ENCODE measurements around the gene ATP6V0E2.
A peak's percentile ranks its signal among the peaks of the same experiment; 100 is the strongest.

ATP6V0E2 gene

GRCh38 chr7:149870274-149870673 lies 3.5 kb upstream of the ATP6V0E2 start:
- Histone ChIP-seq H3K4me2 (ENCODE audit: low read length) (no peak overlapping the region), H3K36me3 (replicated peaks; ENCODE audit: low read depth, low read length) (no peaks in the 10 kb centered on the region), H3K4me3 (ENCODE audit: low read length) (no peak overlapping the region), H3K4me1 (ENCODE audit: low read length) (peaks cover 10% of the 10 kb centered on the region; the same call in 1 of the 2 replicates), H4K20me1 (ENCODE audit: insufficient read depth, low read length) (no peaks in the 10 kb centered on the region), H3K9ac (ENCODE audit: low read length) (no peak overlapping the region), H3K27ac (ENCODE audit: low read length) (no peak overlapping the region), H3K27me3 (ENCODE audit: low read depth, low read length) (no peaks in the 10 kb centered on the region), H2AFZ (ENCODE audit: low read depth, low read length) (no peak overlapping the region), H3K79me2 (ENCODE audit: low read length) (no peaks in the 10 kb centered on the region), H3K9me3 (ENCODE audit: insufficient read depth, low read length) (no peaks in the 10 kb centered on the region)
- TF ChIP-seq, protein P1, sequence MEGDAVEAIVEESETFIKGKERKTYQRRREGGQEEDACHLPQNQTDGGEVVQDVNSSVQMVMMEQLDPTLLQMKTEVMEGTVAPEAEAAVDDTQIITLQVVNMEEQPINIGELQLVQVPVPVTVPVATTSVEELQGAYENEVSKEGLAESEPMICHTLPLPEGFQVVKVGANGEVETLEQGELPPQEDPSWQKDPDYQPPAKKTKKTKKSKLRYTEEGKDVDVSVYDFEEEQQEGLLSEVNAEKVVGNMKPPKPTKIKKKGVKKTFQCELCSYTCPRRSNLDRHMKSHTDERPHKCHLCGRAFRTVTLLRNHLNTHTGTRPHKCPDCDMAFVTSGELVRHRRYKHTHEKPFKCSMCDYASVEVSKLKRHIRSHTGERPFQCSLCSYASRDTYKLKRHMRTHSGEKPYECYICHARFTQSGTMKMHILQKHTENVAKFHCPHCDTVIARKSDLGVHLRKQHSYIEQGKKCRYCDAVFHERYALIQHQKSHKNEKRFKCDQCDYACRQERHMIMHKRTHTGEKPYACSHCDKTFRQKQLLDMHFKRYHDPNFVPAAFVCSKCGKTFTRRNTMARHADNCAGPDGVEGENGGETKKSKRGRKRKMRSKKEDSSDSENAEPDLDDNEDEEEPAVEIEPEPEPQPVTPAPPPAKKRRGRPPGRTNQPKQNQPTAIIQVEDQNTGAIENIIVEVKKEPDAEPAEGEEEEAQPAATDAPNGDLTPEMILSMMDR (IDR thresholded peaks at IDR 0.05; ENCODE audit: low read depth, low read length) = no peak
- TF ChIP-seq EZH2phosphoT487 (IDR thresholded peaks at IDR 0.05; ENCODE audit: low read depth) = no peak

GRCh38 chr7:149870701-149871483 lies 2.9 kb upstream of the ATP6V0E2 start:
- H3K27me3 ChIP-seq (ENCODE audit: low read depth, low read length) = no peaks in the 10 kb centered on the region
- no peak overlapping the region for H2AFZ ChIP-seq (ENCODE audit: low read depth, low read length)
- TF ChIP-seq, protein P1 (IDR thresholded peaks at IDR 0.05; ENCODE audit: low read depth, low read length) = no peak
- no peak for TF ChIP-seq EZH2phosphoT487 (IDR thresholded peaks at IDR 0.05; ENCODE audit: low read depth)
- no peak overlapping the region for H3K4me2 ChIP-seq (ENCODE audit: low read length)
- no peak overlapping the region for H3K27ac ChIP-seq (ENCODE audit: low read length)
- H3K36me3 ChIP-seq (replicated peaks; ENCODE audit: low read depth, low read length) = no peaks in the 10 kb centered on the region
- peaks cover 10% of the 10 kb centered on the region; the same call in 1 of the 2 replicates for H3K4me1 ChIP-seq (ENCODE audit: low read length)
- H3K9me3 ChIP-seq (ENCODE audit: insufficient read depth, low read length) = no peaks in the 10 kb centered on the region
- no peaks in the 10 kb centered on the region for H4K20me1 ChIP-seq (ENCODE audit: insufficient read depth, low read length)
- no peaks in the 10 kb centered on the region for H3K79me2 ChIP-seq (ENCODE audit: low read length)
- no peak overlapping the region for H3K4me3 ChIP-seq (ENCODE audit: low read length)
- no peak overlapping the region for H3K9ac ChIP-seq (ENCODE audit: low read length)

DNA sequence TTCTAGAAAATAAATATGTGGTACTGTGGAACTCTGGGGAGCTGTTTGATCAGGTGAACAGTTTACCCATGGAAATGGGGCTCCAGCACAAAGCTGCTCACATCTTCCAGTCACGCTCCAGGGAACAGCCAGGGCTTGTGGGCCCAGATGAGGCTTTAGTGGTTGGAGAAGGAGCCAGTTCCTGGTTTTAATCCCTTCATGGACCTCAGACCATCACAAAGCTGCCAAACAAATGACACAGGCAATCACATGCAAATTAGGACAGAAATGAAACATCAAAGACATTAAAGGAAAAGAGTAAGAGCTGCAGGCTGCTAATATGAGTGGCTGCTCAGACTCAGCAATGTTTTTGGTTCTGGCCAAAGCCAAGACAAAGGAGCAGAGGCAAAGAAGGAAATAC lies 2.2 kb upstream of the ATP6V0E2 start:
- Histone ChIP-seq H4K20me1 (ENCODE audit: insufficient read depth, low read length) (no peaks in the 10 kb centered on the region), H3K79me2 (ENCODE audit: low read length) (no peaks in the 10 kb centered on the region), H2AFZ (ENCODE audit: low read depth, low read length) (no peak overlapping the region), H3K9me3 (ENCODE audit: insufficient read depth, low read length) (no peaks in the 10 kb centered on the region), H3K4me2 (ENCODE audit: low read length) (no peak overlapping the region), H3K27ac (ENCODE audit: low read length) (no peak overlapping the region), H3K27me3 (ENCODE audit: low read depth, low read length) (no peaks in the 10 kb centered on the region), H3K36me3 (replicated peaks; ENCODE audit: low read depth, low read length) (no peaks in the 10 kb centered on the region), H3K4me1 (ENCODE audit: low read length) (peaks cover 10% of the 10 kb centered on the region; the same call in 1 of the 2 replicates), H3K4me3 (ENCODE audit: low read length) (no peak overlapping the region), H3K9ac (ENCODE audit: low read length) (no peak overlapping the region)
- TF ChIP-seq EZH2phosphoT487 (IDR thresholded peaks at IDR 0.05; ENCODE audit: low read depth) = no peak
- TF ChIP-seq, protein P1 (IDR thresholded peaks at IDR 0.05; ENCODE audit: low read depth, low read length) = no peak

GRCh38 chr7:149872419-149873073 lies 1.2 kb upstream of the ATP6V0E2 start:
- H3K4me3 ChIP-seq (ENCODE audit: low read length) = peak overlapping the region; percentile 91
- H3K36me3 ChIP-seq (replicated peaks; ENCODE audit: low read depth, low read length) = no peaks in the 10 kb centered on the region
- peak overlapping the region; percentile 81 for H3K4me2 ChIP-seq (ENCODE audit: low read length)
- H2AFZ ChIP-seq (ENCODE audit: low read depth, low read length) = peak overlapping the region; percentile 74; the same call in 1 of the 2 replicates
- no peaks in the 10 kb centered on the region for H3K79me2 ChIP-seq (ENCODE audit: low read length)
- no peaks in the 10 kb centered on the region for H3K27me3 ChIP-seq (ENCODE audit: low read depth, low read length)
- H3K9me3 ChIP-seq (ENCODE audit: insufficient read depth, low read length) = no peaks in the 10 kb centered on the region
- H3K9ac ChIP-seq (ENCODE audit: low read length) = peak overlapping the region; percentile 71; the same call in 1 of the 2 replicates
- H3K4me1 ChIP-seq (ENCODE audit: low read length) = peaks cover 10% of the 10 kb centered on the region; the same call in 1 of the 2 replicates
- H3K27ac ChIP-seq (ENCODE audit: low read length) = no peak overlapping the region
- no peaks in the 10 kb centered on the region for H4K20me1 ChIP-seq (ENCODE audit: insufficient read depth, low read length)
- TF ChIP-seq EZH2phosphoT487 (IDR thresholded peaks at IDR 0.05; ENCODE audit: low read depth) = no peak
- TF ChIP-seq, protein P1 (IDR thresholded peaks at IDR 0.05; ENCODE audit: low read depth, low read length) = no peak
